ENCODE results near the gene MATR3.
"Not testable (repeated sequence)": the region's sequence is repeated elsewhere in the genome, so short reads cannot be mapped to it uniquely, and the experiment has no call there.

The MATR3 gene

GRCh38 chr5:139265001-139265400 lies 28.5 kb upstream of the MATR3 start:
- TF ChIP-seq CTCF (conservative IDR thresholded peaks at IDR 0.05; ENCODE audit: low read length): no peak
- H3K4me3 ChIP-seq (ENCODE audit: low read length): no peak overlapping the region
- no peak for DNase-seq (ENCODE audit: low read depth)

GRCh38 chr5:139266236-139266635 lies 27.3 kb upstream of the MATR3 start:
- DNase-seq (ENCODE audit: low read depth): no peak
- TF ChIP-seq CTCF (conservative IDR thresholded peaks at IDR 0.05; ENCODE audit: low read length): no peak
- H3K4me3 ChIP-seq (ENCODE audit: low read length): no peak overlapping the region

- no peak for TF ChIP-seq CTCF (conservative IDR thresholded peaks at IDR 0.05; ENCODE audit: low read length)
- no peak for DNase-seq (ENCODE audit: low read depth)
- no peak overlapping the region for H3K4me3 ChIP-seq (ENCODE audit: low read length)
Observed at GRCh38 chr5:139267481-139267880, 26.1 kb upstream of the MATR3 start.

- DNase-seq (ENCODE audit: low read depth): no peak
Observed at GRCh38 chr5:139268364-139269202, 25.0 kb upstream of the MATR3 start.

GRCh38 chr5:139270718-139271117 lies 22.8 kb upstream of the MATR3 start:
- DNase-seq (ENCODE audit: low read depth); H3K4me3 ChIP-seq (ENCODE audit: low read length): not testable (repeated sequence)

More at GRCh38 chr5:139268364-139269202, 25.0 kb upstream of the MATR3 start:
- peak; percentile 12 for TF ChIP-seq CTCF (conservative IDR thresholded peaks at IDR 0.05; ENCODE audit: low read length)
- no peak overlapping the region for H3K4me3 ChIP-seq (ENCODE audit: low read length)

- TF ChIP-seq CTCF (conservative IDR thresholded peaks at IDR 0.05; ENCODE audit: low read length): peak; percentile 21; the same call in 1 of the 2 replicates
- DNase-seq (ENCODE audit: low read depth): peak; percentile 84
- no peak overlapping the region for H3K4me3 ChIP-seq (ENCODE audit: low read length)
Observed at GRCh38 chr5:139271201-139272027, 22.1 kb upstream of the MATR3 start.

- no peak for TF ChIP-seq CTCF (conservative IDR thresholded peaks at IDR 0.05; ENCODE audit: low read length)
- peak; percentile 59 for DNase-seq (ENCODE audit: low read depth)
- no peak overlapping the region; the same call in 1 of the 2 replicates for H3K4me3 ChIP-seq (ENCODE audit: low read length)
Observed at GRCh38 chr5:139272471-139273321, 20.8 kb upstream of the MATR3 start.
